ENCODE results near the gene TMEM248. TPM values are rescaled to one million over a fixed set of nuclear protein-coding genes. Genes with fewer than 3 reads are reported as not detected.
A peak's percentile ranks its signal among the peaks of the same experiment; 100 is the strongest.
"Not testable (repeated sequence)": the region's sequence is repeated elsewhere in the genome, so short reads cannot be mapped to it uniquely, and the experiment has no call there.

Gene TMEM248
- total RNA-seq, 1 experiment from 2014 or later: 60.4 TPM

DNA sequence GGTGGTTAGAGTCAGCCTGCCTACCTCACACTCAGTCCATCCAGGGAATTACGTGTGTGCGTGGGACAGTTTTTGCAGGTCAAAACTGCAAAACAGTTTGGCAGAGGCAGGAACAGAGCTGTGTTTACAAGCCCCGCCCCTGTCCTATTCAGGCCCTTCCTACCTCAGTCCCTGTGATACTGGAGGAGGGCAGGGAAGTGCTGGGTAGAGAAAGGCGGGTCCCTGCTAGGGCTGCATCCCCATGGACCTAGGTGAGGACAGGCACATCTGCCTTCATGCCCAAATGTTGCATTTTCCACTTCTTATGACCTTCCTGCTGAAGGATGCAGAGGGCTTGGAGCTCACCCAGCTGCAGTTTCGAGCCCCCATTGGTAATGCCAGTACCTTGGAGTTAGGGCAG lies 49.3 kb downstream of the TMEM248 start:
- peaks cover 2% of the 10 kb centered on the region; the same call in 1 of the 2 replicates for H3K4me1 Mint-ChIP-seq
- H3K9me3 Mint-ChIP-seq: peaks cover 9% of the 10 kb centered on the region
- peak; percentile 83 for ATAC-seq
- no peaks in the 10 kb centered on the region; the same call in 1 of the 2 replicates for H3K36me3 Mint-ChIP-seq
- ChIA-PET POLR2A (no interaction called here), CTCF (interaction anchor here (0.6 to 0.8 kb wide), 2 partner anchors 36 to 70 kb away, joined by 3 to 4 read pairs; no protein-coding TSS in a partner anchor)
- no peak overlapping the region for H3K4me3 Mint-ChIP-seq
- no peaks in the 10 kb centered on the region for H3K27me3 Mint-ChIP-seq (ENCODE audit: low read depth)
- peak; percentile 24 for DNase-seq (ENCODE audit: low spot score)
- TF ChIP-seq ATF2 (CRISPR knock-in tag; IDR thresholded peaks at IDR 0.05; ENCODE audit: borderline replicate concordance, low read depth) (no peak), EMX1 (CRISPR knock-in tag; IDR thresholded peaks at IDR 0.05) (no peak), ZNF396 (CRISPR knock-in tag; IDR thresholded peaks at IDR 0.05; ENCODE audit: borderline replicate concordance) (no peak), TEAD4 (CRISPR knock-in tag; IDR thresholded peaks at IDR 0.05) (no peak), ZNF317 (CRISPR knock-in tag; IDR thresholded peaks at IDR 0.05; ENCODE audit: borderline replicate concordance, low read depth) (no peak), ZBTB21 (CRISPR knock-in tag; IDR thresholded peaks at IDR 0.05; ENCODE audit: borderline replicate concordance) (no peak), CREB1 (CRISPR knock-in tag; IDR thresholded peaks at IDR 0.05) (no peak), RELA (CRISPR knock-in tag; IDR thresholded peaks at IDR 0.05; ENCODE audit: borderline replicate concordance) (no peak), PRRX2 (CRISPR knock-in tag; IDR thresholded peaks at IDR 0.05) (no peak), ZNF416 (CRISPR knock-in tag; IDR thresholded peaks at IDR 0.05) (no peak), FOXJ3 (CRISPR knock-in tag; IDR thresholded peaks at IDR 0.05; ENCODE audit: borderline replicate concordance) (no peak), RORB (CRISPR knock-in tag; IDR thresholded peaks at IDR 0.05) (no peak)
- TF ChIP-seq, protein P1, sequence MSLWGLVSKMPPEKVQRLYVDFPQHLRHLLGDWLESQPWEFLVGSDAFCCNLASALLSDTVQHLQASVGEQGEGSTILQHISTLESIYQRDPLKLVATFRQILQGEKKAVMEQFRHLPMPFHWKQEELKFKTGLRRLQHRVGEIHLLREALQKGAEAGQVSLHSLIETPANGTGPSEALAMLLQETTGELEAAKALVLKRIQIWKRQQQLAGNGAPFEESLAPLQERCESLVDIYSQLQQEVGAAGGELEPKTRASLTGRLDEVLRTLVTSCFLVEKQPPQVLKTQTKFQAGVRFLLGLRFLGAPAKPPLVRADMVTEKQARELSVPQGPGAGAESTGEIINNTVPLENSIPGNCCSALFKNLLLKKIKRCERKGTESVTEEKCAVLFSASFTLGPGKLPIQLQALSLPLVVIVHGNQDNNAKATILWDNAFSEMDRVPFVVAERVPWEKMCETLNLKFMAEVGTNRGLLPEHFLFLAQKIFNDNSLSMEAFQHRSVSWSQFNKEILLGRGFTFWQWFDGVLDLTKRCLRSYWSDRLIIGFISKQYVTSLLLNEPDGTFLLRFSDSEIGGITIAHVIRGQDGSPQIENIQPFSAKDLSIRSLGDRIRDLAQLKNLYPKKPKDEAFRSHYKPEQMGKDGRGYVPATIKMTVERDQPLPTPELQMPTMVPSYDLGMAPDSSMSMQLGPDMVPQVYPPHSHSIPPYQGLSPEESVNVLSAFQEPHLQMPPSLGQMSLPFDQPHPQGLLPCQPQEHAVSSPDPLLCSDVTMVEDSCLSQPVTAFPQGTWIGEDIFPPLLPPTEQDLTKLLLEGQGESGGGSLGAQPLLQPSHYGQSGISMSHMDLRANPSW (CRISPR knock-in tag; conservative IDR thresholded peaks at IDR 0.05; ENCODE audit: low read depth): no peak
- TF ChIP-seq, protein P2, sequence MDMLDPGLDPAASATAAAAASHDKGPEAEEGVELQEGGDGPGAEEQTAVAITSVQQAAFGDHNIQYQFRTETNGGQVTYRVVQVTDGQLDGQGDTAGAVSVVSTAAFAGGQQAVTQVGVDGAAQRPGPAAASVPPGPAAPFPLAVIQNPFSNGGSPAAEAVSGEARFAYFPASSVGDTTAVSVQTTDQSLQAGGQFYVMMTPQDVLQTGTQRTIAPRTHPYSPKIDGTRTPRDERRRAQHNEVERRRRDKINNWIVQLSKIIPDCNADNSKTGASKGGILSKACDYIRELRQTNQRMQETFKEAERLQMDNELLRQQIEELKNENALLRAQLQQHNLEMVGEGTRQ (CRISPR knock-in tag; IDR thresholded peaks at IDR 0.05): no peak
- TF ChIP-seq, protein P3, sequence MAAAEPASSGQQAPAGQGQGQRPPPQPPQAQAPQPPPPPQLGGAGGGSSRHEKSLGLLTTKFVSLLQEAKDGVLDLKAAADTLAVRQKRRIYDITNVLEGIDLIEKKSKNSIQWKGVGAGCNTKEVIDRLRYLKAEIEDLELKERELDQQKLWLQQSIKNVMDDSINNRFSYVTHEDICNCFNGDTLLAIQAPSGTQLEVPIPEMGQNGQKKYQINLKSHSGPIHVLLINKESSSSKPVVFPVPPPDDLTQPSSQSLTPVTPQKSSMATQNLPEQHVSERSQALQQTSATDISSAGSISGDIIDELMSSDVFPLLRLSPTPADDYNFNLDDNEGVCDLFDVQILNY (CRISPR knock-in tag; IDR thresholded peaks at IDR 0.05): no peak
- H3K27ac Mint-ChIP-seq: no peak overlapping the region

DNA sequence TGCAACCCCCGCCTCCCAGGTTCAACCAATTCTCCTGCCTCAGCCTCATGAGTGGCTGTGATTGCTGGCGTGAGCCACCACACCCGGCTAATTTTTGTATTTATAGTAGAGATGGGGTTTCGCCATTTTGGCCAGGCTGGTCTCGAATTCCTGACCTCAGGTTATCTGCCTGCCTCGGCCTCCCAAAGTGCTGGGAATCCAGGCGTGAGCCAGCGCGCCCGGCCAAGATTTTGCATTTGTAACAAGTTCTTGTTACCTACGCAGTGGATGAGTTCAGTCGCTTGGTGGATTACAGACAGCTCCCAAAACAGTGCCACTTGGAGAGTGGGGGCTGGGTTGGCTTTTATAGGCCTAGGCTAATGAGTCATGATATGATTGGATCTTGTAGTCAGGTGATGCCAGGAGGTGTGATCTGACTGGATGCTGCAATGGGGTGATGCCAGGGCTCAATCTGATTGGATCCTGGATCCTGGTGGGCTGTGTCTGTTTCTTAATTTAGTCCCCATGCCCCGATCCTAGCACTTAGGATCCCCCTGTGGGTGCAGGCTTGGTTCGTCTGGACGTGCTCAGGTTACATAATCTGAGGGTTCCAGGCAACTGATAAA lies 54.1 kb downstream of the TMEM248 start:
- peaks cover 12% of the 10 kb centered on the region for H3K9me3 Mint-ChIP-seq
- no peak overlapping the region for H3K4me3 Mint-ChIP-seq
- H3K27ac Mint-ChIP-seq: peak overlapping the region; percentile 36; the same call in 1 of the 2 replicates
- H3K27me3 Mint-ChIP-seq (ENCODE audit: low read depth): peaks cover 3% of the 10 kb centered on the region
- TF ChIP-seq, protein P2 (CRISPR knock-in tag; IDR thresholded peaks at IDR 0.05): peak; percentile 70; the same call in 1 of the 2 replicates
- TF ChIP-seq NFYB (CRISPR knock-in tag; conservative IDR thresholded peaks at IDR 0.05; ENCODE audit: low read depth) (peak; percentile 59), OVOL2 (CRISPR knock-in tag; IDR thresholded peaks at IDR 0.05; ENCODE audit: borderline replicate concordance) (no peak)
- peaks cover 1% of the 10 kb centered on the region; the same call in 1 of the 2 replicates for H3K4me1 Mint-ChIP-seq
- ChIA-PET POLR2A (no interaction called here), CTCF (no interaction called here)
- DNase-seq (ENCODE audit: low spot score) (peak; percentile 18), ATAC-seq (peak; percentile 82)
- H3K36me3 Mint-ChIP-seq: peaks cover 3% of the 10 kb centered on the region; the same call in 1 of the 2 replicates

- ATAC-seq; H3K27me3 Mint-ChIP-seq (ENCODE audit: low read depth); DNase-seq (ENCODE audit: low spot score); H3K36me3 Mint-ChIP-seq; CTCF ChIA-PET; H3K4me1 Mint-ChIP-seq; H3K4me3 Mint-ChIP-seq; H3K27ac Mint-ChIP-seq: not testable (repeated sequence)
- POLR2A ChIA-PET: interaction anchor here (0.6 kb wide), 2 partner anchors 363 to 441 kb away, joined by 4 to 5 read pairs; no protein-coding TSS in a partner anchor
- peaks cover 22% of the 10 kb centered on the region for H3K9me3 Mint-ChIP-seq
These were observed 57.3 kb downstream of the TMEM248 start for GRCh38 chr7:66978312-66978711.

DNA sequence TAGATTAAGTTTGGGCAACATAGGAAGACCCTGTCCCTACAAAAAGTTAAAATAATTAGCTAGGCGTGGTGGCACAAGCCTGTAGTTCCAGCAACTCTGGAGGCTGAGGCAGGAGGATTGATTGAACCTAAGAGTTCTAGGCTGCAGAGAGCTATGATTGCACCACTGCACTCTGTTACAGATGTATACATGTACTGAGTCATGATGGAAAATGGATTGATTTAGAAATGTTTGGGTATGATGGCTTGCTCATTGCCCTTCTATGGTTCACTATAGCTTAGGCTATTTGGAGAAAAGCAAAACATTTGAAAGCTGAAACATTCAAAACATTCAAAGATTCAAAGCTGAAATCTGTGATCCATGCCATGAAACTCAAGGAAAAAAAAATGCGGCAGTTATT lies 58.0 kb downstream of the TMEM248 start:
- H3K4me3 Mint-ChIP-seq, POLR2A ChIA-PET, CTCF ChIA-PET: not testable (repeated sequence)

DNA sequence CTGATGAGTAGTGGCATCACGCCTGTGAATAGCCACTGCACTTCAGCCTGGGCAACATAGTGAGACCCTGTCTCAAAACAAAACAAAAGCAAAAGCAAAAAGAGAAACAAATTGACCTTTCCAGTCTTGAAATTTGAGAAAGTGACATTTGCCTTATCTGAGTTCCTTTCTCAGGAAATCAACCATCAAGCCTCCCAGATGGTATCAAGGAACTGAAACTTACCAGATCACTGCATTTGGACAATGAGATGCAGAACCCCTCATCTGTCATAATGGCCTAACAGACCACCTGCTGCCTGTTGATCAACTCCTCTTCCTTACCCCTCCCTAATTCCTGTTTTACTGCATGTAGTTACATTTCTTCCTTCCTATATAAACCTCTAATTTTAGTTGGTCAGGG lies 59.3 kb downstream of the TMEM248 start:
- H3K36me3 Mint-ChIP-seq; H3K27me3 Mint-ChIP-seq (ENCODE audit: low read depth); ATAC-seq; H3K4me1 Mint-ChIP-seq; POLR2A ChIA-PET; H3K4me3 Mint-ChIP-seq; CTCF ChIA-PET; H3K27ac Mint-ChIP-seq; DNase-seq (ENCODE audit: low spot score): not testable (repeated sequence)
- H3K9me3 Mint-ChIP-seq: peaks cover 18% of the 10 kb centered on the region

More for the DNA sequence above, 58.0 kb downstream of the TMEM248 start:
- not testable (repeated sequence) for H3K4me1 Mint-ChIP-seq; H3K27ac Mint-ChIP-seq; H3K27me3 Mint-ChIP-seq (ENCODE audit: low read depth); DNase-seq (ENCODE audit: low spot score); ATAC-seq; H3K36me3 Mint-ChIP-seq
- peaks cover 22% of the 10 kb centered on the region for H3K9me3 Mint-ChIP-seq
